ENCODE measurements around the gene ARHGAP28. TPM values are rescaled to one million over a fixed set of nuclear protein-coding genes. Genes with fewer than 3 reads are reported as not detected.
A peak's percentile ranks its signal among the peaks of the same experiment; 100 is the strongest.

ARHGAP28 gene
- total RNA-seq, 2 donors from 2014 or later = 3.0 TPM

DNA sequence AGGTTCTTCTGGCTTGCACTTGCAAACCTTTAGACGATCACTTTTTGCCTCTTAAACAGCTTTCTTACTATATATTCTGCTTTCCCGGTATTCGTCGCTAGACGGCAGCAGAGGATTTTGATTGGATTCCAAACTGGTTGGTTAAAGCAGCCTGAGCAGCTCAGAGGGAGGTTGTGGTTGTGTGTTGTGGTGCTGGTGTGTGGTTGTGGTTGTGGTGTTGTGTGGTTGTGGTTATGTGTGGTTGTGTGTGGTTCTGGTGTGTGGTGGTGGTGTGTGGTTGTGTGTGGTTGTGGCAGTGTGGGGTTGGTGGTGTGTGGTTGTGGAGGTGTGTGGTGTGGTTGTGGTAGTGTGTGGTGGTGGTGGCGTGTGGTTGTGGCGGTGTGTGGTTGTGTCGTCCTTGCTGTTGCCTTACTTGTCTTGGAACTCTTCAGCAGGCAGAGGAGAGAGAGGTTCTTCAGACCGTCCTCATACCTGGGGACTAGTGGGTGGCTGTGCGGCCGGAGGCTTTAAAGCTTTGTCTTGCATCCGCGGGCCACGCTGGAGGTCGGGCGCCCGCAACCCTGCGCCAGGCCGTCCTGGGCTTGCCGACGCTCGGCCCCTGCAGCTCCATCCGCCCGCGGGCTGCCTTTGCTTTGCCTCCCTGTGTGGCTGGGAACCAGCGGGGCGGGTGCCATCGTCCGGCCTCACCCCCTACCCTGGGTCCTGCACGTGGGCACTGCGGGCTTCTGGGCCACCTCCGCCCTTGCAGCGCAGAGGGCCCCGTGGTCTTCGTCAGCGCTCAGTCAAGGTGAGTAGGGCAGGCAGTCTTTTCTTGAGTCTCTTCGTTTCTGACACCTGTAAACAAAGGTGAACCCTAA lies 190.8 kb downstream of the ARHGAP28 start:
- no peaks in the 10 kb centered on the region for H3K36me3 ChIP-seq
- H3K27ac ChIP-seq = no peak overlapping the region
- H3K4me1 ChIP-seq = no peaks in the 10 kb centered on the region
- H3K27me3 ChIP-seq = no peaks in the 10 kb centered on the region
- peaks cover 0 to 4% of the 10 kb centered on the region in 2 donors for H3K9me3 ChIP-seq
- TF ChIP-seq, protein P1, sequence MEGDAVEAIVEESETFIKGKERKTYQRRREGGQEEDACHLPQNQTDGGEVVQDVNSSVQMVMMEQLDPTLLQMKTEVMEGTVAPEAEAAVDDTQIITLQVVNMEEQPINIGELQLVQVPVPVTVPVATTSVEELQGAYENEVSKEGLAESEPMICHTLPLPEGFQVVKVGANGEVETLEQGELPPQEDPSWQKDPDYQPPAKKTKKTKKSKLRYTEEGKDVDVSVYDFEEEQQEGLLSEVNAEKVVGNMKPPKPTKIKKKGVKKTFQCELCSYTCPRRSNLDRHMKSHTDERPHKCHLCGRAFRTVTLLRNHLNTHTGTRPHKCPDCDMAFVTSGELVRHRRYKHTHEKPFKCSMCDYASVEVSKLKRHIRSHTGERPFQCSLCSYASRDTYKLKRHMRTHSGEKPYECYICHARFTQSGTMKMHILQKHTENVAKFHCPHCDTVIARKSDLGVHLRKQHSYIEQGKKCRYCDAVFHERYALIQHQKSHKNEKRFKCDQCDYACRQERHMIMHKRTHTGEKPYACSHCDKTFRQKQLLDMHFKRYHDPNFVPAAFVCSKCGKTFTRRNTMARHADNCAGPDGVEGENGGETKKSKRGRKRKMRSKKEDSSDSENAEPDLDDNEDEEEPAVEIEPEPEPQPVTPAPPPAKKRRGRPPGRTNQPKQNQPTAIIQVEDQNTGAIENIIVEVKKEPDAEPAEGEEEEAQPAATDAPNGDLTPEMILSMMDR (IDR thresholded peaks at IDR 0.05) = peak; percentile 29 to 64
- no peak overlapping the region for H3K4me3 ChIP-seq
- DNase-seq (ENCODE audit: low spot score) = no peak

DNA sequence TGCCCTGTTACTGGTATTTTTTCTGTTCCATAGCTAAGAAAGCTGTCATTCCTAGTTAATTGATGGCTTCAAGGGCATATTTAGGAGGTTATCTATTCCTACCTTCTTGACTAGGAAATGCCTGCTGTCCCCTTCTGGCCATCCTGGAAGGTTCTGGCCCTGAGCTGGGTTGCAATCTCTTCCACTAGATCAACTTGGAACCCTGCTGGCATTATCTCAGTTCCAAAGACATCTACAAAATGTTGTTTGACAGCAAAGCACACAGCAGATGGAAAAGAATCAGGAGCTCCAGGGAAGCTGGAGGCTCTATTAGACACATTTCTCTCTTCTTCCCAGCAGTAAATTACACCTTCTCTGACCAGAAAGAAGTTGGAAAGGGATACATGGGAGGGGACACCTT lies 192.1 kb downstream of the ARHGAP28 start:
- Histone ChIP-seq H3K9me3 (peaks cover 0 to 4% of the 10 kb centered on the region in 2 donors), H3K27me3 (no peaks in the 10 kb centered on the region), H3K27ac (no peak overlapping the region), H3K36me3 (no peaks in the 10 kb centered on the region), H3K4me1 (no peaks in the 10 kb centered on the region), H3K4me3 (no peak overlapping the region)
- no peak for DNase-seq (ENCODE audit: low spot score)
- TF ChIP-seq, protein P1 (IDR thresholded peaks at IDR 0.05) = no peak

DNA sequence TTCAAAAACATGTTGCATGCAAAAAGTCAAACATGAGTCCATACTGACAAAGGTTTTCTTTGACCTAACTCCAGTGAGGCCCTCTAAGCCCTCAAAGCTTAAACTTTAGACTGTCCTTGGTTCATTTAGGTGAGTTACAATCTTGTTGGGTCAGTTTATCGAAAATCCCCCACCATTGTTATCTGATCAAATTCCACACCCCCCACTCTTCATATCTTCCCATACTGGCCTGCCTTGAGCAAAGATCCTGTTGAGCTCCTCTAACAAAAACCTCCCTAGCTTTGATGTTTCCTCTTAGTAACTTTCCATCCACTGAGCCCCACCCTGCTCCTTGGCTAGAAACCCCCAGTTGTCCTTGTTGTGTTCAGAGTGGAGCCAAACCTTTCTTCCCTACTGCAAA lies 193.7 kb downstream of the ARHGAP28 start:
- Histone ChIP-seq H3K36me3 (no peaks in the 10 kb centered on the region), H3K4me3 (no peak overlapping the region), H3K9me3 (no peaks in the 10 kb centered on the region), H3K27me3 (no peaks in the 10 kb centered on the region), H3K27ac (no peak overlapping the region), H3K4me1 (no peaks in the 10 kb centered on the region)
- TF ChIP-seq, protein P1 (IDR thresholded peaks at IDR 0.05) = no peak
- no peak for DNase-seq (ENCODE audit: low spot score)

DNA sequence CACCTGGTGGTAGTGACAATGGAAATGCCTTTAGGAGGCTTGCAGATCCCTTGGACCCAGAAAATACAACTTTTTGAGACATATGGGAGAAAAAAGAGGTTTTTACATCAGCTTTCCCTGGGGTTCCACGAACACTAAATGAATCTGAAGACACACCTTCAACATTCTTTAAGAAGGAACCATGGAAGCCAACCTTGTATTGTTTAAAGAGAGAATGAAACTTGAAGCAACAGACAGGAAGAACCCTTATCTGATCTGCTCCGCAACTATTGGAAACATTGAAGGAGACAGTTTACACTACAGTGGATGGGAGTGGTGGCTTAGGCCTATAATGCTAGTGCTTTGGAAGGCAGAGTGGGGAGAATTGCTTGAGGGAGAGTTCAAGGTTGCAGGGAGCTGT lies 197.6 kb downstream of the ARHGAP28 start:
- Histone ChIP-seq H3K27me3 (no peaks in the 10 kb centered on the region), H3K4me3 (no peak overlapping the region)
- DNase-seq (ENCODE audit: low spot score) = no peak

DNA sequence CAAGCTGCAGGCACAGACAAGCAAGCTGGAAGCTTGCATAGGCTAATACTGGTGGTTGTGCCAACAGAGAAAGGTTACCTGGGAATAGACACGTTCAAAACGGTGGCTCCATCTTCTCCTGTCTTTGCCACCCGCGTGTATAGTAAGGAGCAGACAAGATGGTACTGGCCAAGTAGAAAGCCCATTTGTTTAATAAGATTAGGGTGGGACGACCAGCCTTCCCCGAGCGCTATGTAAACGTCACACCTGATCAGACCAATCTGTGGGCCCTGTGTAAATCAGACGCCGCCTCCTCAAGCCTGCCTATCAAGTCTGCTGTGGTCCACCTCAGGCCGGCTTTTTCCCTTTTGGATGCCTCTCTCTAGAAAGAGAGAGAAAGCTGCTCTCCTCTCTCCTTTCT lies 198.8 kb downstream of the ARHGAP28 start:
- no peak overlapping the region for H3K4me3 ChIP-seq
- no peak for DNase-seq (ENCODE audit: low spot score)
- TF ChIP-seq, protein P1 (IDR thresholded peaks at IDR 0.05) = no peak
- H3K27me3 ChIP-seq = no peaks in the 10 kb centered on the region
- H3K4me1 ChIP-seq = no peaks in the 10 kb centered on the region
- H3K9me3 ChIP-seq = no peaks in the 10 kb centered on the region
- H3K36me3 ChIP-seq = no peaks in the 10 kb centered on the region
- H3K27ac ChIP-seq = no peak overlapping the region

More for the DNA sequence above, 197.6 kb downstream of the ARHGAP28 start:
- TF ChIP-seq, protein P1 (IDR thresholded peaks at IDR 0.05) = no peak
- Histone ChIP-seq H3K9me3 (no peaks in the 10 kb centered on the region), H3K4me1 (no peaks in the 10 kb centered on the region), H3K36me3 (no peaks in the 10 kb centered on the region), H3K27ac (no peak overlapping the region)
